ENCODE data around the gene SYNPO2. TPM values are rescaled to one million over a fixed set of nuclear protein-coding genes. Genes with fewer than 3 reads are reported as not detected.

The SYNPO2 gene
- total and polyA plus RNA-seq, 2 of the 13 experiments (the other 11 are each of a cell fraction or from before 2014, with no cell fraction given) = not detected

DNA sequence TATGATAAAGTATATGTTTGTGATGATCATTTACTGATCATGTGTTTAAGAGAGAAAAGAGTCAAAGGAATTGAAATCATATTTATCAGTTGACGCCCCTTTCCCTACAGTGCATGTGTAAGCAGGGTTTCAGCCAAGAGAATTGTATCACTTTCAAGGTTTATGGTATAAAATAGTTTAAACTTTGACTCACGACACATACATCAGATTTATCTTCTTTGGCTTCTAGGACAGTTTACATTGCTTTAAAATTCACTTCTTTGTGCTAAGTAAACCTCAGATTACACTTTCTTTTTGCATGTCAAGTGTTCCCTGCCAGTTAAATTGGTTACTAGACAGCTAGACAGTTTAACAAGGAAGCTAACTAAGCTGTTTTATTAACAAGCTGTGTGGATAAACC is 160.7 kb downstream of the SYNPO2 start:
- Histone ChIP-seq H3K4me3 (replicated peaks in 1 of 3; ENCODE audit: insufficient read depth in 1 of 3, low read depth in 2 of 3, low read length in 3 of 3) (no peak overlapping the region), H3K27me3 (ENCODE audit: control insufficient read depth in 1 of 2, insufficient read depth in 2 of 2, low read length in 2 of 2) (0 out of 5 replicates have a peak, but pooled peaks cover 0 to 4% of the 10 kb centered on the region in 2 experiments), H3K36me3 (replicated peaks in 1 of 2; ENCODE audit: control insufficient read depth in 1 of 2, insufficient read depth in 2 of 2, low read length in 2 of 2) (no peaks in the 10 kb centered on the region), H4K20me1 (ENCODE audit: insufficient read depth, low read length) (no peaks in the 10 kb centered on the region), H3K4me1 (ENCODE audit: insufficient read depth, low read length) (peaks cover 5% of the 10 kb centered on the region; the same call in 1 of the 2 replicates), H3K4me2 (ENCODE audit: low read depth, low read length) (no peak overlapping the region), H3K79me2 (ENCODE audit: insufficient read depth, low read length) (no peaks in the 10 kb centered on the region), H3K9ac (ENCODE audit: insufficient read depth, low read depth, low read length) (no peak overlapping the region), H2AFZ (ENCODE audit: low read length) (no peak overlapping the region), H3K9me3 (ENCODE audit: low read length) (no peaks in the 10 kb centered on the region), H3K27ac (ENCODE audit: extremely low read length, insufficient read depth, low read length) (no peak overlapping the region)
- BruUV-seq (replicated peaks) = no TSS peak
- DNase-seq (ENCODE audit: low spot score) (no peak), ATAC-seq (no peak), FAIRE-seq (no peak)
- ChIA-PET CTCF (ENCODE audit: low intra/inter-chr PET ratio, low total read pairs) (no interaction called here), POLR2A (no interaction called here)
- WGBS (ENCODE audit: low lambda C conversion rate) = 22% methylated on average over 2 of the region's 2 CpGs
- intact Hi-C loops (cut with micrococcal nuclease; ENCODE audit: unreplicated experiment) (loop anchor here (10.0 kb wide), 1 partner anchor 95 kb away; no protein-coding TSS in a partner anchor), in situ Hi-C loops (cut with HindIII; ENCODE audit: extremely low pct_ligation_motif_present, low pct_unique_long_range_greater_than_20kb) (loop anchor here (10.0 kb wide), 1 partner anchor 165 kb away; the partner anchor contains the start of gene USP53)
- TF ChIP-seq ZNF256 (CRISPR knock-in tag; conservative IDR thresholded peaks at IDR 0.05) (no peak), CEBPB (IDR thresholded peaks at IDR 0.05; ENCODE audit: borderline replicate concordance, low read depth, low read length) (no peak), YY1 (IDR thresholded peaks at IDR 0.05; ENCODE audit: insufficient read depth, insufficient replicate concordance, low read depth, low read length) (no peak), GTF2F1 (IDR thresholded peaks at IDR 0.05; ENCODE audit: low read length) (no peak)

DNA sequence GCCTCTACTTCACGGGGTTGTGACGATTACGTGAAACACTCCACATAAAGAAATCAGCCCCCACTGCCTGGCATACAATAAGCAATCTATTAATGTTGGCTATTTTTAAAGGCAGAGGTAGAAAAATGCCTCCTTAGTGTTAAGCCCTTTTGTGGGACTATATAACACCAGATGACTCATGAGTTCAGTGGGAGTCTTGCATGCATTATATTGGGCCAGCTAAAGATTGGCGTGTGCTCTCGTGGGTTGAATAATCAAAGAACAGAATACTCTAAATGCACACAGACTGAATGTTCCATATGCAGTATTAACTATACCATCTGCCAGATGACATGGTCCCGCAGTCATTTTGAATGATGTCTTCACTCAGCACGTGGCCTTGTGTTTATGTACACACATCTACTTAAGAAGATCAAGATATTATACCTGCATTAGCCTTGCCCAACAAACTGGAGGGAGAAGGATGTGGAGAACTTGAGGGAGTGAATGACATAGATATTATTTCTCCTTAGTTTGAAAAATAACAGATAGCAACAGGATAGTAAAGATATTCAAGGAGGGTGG is 162.0 kb downstream of the SYNPO2 start:
- Histone ChIP-seq H3K4me2 (ENCODE audit: low read depth, low read length) (no peak overlapping the region), H3K4me3 (replicated peaks in 1 of 3; ENCODE audit: insufficient read depth in 1 of 3, low read depth in 2 of 3, low read length in 3 of 3) (no peak overlapping the region), H4K20me1 (ENCODE audit: insufficient read depth, low read length) (no peaks in the 10 kb centered on the region), H3K9ac (ENCODE audit: insufficient read depth, low read depth, low read length) (no peak overlapping the region), H3K36me3 (replicated peaks in 1 of 2; ENCODE audit: control insufficient read depth in 1 of 2, insufficient read depth in 2 of 2, low read length in 2 of 2) (no peaks in the 10 kb centered on the region), H3K4me1 (ENCODE audit: insufficient read depth, low read length) (peaks cover 5% of the 10 kb centered on the region; the same call in 1 of the 2 replicates), H3K27me3 (ENCODE audit: control insufficient read depth in 1 of 2, insufficient read depth in 2 of 2, low read length in 2 of 2) (0 out of 5 replicates have a peak, but pooled peaks cover 0 to 4% of the 10 kb centered on the region in 2 experiments), H3K27ac (ENCODE audit: extremely low read length, insufficient read depth, low read length) (no peak overlapping the region), H3K79me2 (ENCODE audit: insufficient read depth, low read length) (no peaks in the 10 kb centered on the region), H2AFZ (ENCODE audit: low read length) (no peak overlapping the region), H3K9me3 (ENCODE audit: low read length) (no peaks in the 10 kb centered on the region)
- FAIRE-seq (no peak), DNase-seq (ENCODE audit: low spot score) (no peak), ATAC-seq (no peak)
- no TSS peak for BruUV-seq (replicated peaks)
- POLR2A ChIA-PET = no interaction called here
- intact Hi-C loops (cut with micrococcal nuclease; ENCODE audit: unreplicated experiment) (no loop called here), in situ Hi-C loops (cut with HindIII; ENCODE audit: extremely low pct_ligation_motif_present, low pct_unique_long_range_greater_than_20kb) (no loop called here)
- 49% methylated on average over 7 of the region's 7 CpGs for WGBS (ENCODE audit: low lambda C conversion rate)
- CTCF ChIA-PET (ENCODE audit: low intra/inter-chr PET ratio, low total read pairs) = no interaction called here
- no peak for TF ChIP-seq AGO1 (IDR thresholded peaks at IDR 0.05; ENCODE audit: low read depth, low read length, poor library complexity, severe bottlenecking)
- TF ChIP-seq ZNF138 (CRISPR knock-in tag; IDR thresholded peaks at IDR 0.05; ENCODE audit: low read depth) = no peak
- no peak for TF ChIP-seq NFYB (CRISPR knock-in tag; IDR thresholded peaks at IDR 0.05)
- TF ChIP-seq ZNF292 (CRISPR knock-in tag; IDR thresholded peaks at IDR 0.05; ENCODE audit: borderline replicate concordance, low read depth) = no peak
- TF ChIP-seq, protein P1, sequence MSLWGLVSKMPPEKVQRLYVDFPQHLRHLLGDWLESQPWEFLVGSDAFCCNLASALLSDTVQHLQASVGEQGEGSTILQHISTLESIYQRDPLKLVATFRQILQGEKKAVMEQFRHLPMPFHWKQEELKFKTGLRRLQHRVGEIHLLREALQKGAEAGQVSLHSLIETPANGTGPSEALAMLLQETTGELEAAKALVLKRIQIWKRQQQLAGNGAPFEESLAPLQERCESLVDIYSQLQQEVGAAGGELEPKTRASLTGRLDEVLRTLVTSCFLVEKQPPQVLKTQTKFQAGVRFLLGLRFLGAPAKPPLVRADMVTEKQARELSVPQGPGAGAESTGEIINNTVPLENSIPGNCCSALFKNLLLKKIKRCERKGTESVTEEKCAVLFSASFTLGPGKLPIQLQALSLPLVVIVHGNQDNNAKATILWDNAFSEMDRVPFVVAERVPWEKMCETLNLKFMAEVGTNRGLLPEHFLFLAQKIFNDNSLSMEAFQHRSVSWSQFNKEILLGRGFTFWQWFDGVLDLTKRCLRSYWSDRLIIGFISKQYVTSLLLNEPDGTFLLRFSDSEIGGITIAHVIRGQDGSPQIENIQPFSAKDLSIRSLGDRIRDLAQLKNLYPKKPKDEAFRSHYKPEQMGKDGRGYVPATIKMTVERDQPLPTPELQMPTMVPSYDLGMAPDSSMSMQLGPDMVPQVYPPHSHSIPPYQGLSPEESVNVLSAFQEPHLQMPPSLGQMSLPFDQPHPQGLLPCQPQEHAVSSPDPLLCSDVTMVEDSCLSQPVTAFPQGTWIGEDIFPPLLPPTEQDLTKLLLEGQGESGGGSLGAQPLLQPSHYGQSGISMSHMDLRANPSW (CRISPR knock-in tag; IDR thresholded peaks at IDR 0.05; ENCODE audit: borderline replicate concordance) = no peak
- no peak for TF ChIP-seq ZNF550 (CRISPR knock-in tag; IDR thresholded peaks at IDR 0.05; ENCODE audit: borderline replicate concordance)
- TF ChIP-seq, protein P2, sequence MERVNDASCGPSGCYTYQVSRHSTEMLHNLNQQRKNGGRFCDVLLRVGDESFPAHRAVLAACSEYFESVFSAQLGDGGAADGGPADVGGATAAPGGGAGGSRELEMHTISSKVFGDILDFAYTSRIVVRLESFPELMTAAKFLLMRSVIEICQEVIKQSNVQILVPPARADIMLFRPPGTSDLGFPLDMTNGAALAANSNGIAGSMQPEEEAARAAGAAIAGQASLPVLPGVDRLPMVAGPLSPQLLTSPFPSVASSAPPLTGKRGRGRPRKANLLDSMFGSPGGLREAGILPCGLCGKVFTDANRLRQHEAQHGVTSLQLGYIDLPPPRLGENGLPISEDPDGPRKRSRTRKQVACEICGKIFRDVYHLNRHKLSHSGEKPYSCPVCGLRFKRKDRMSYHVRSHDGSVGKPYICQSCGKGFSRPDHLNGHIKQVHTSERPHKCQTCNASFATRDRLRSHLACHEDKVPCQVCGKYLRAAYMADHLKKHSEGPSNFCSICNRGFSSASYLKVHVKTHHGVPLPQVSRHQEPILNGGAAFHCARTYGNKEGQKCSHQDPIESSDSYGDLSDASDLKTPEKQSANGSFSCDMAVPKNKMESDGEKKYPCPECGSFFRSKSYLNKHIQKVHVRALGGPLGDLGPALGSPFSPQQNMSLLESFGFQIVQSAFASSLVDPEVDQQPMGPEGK (CRISPR knock-in tag; IDR thresholded peaks at IDR 0.05) = no peak
- no peak for TF ChIP-seq TRIM24 (CRISPR knock-in tag; IDR thresholded peaks at IDR 0.05)
- no peak for TF ChIP-seq ZNF354B (CRISPR knock-in tag; IDR thresholded peaks at IDR 0.05)
- TF ChIP-seq ZNF775 (CRISPR knock-in tag; IDR thresholded peaks at IDR 0.05; ENCODE audit: borderline replicate concordance) = no peak

Data from HepG2 (cell line).